Liver (tissue), 9 donors: ENCODE results near the gene OR5B3. TPM values are rescaled to one million over a fixed set of nuclear protein-coding genes. Genes with fewer than 3 reads are reported as not detected.

Experiments used
- DNase-seq: peaks from one replicate; pipeline ENCODE4 v3.0.0-alpha.2; 2017; ENCODE audit warnings: low spot score
- H3K27ac ChIP-seq, 2 donors: one replicate each; pipeline ENCODE4 v1.7.0; 2013; ENCODE audit warnings: inconsistent platforms in 2 of 2, low read length in 2 of 2, control low read depth in 1 of 2, low read depth in 1 of 2, mild to moderate bottlenecking in 1 of 2
- H3K27me3 ChIP-seq, 4 donors: one replicate each; pipeline versions ENCODE4 v1.6.1 to v1.7.0; 2013; ENCODE audit warnings: low read length in 3 of 4, inconsistent platforms in 1 of 4, mild to moderate bottlenecking in 1 of 4, moderate library complexity in 1 of 4; ENCODE audit not compliant: control insufficient read depth in 4 of 4, insufficient read depth in 4 of 4
- H3K36me3 ChIP-seq, 4 donors: one replicate each; pipeline versions ENCODE4 v1.6.1 to v1.7.0; 2013; ENCODE audit warnings: low read length in 3 of 4, mild to moderate bottlenecking in 3 of 4, low read depth in 1 of 4, moderate library complexity in 1 of 4; ENCODE audit not compliant: control insufficient read depth in 4 of 4, insufficient read depth in 3 of 4
- H3K4me1 ChIP-seq, 4 donors: one replicate each; pipeline versions ENCODE4 v1.6.1 to v1.7.0; 2013; ENCODE audit warnings: low read length in 3 of 4, mild to moderate bottlenecking in 3 of 4, moderate library complexity in 1 of 4; ENCODE audit not compliant: control insufficient read depth in 4 of 4, insufficient read depth in 4 of 4
- H3K4me3 ChIP-seq, 3 donors: one replicate each; pipeline versions ENCODE4 v1.6.1 to v1.7.0; 2013; ENCODE audit warnings: low read length in 3 of 3, control low read depth in 1 of 3, low read depth in 1 of 3, mild to moderate bottlenecking in 1 of 3
- H3K9ac ChIP-seq, 2 donors: one replicate each; pipeline ENCODE4 v1.7.0; 2013; ENCODE audit warnings: low read length in 2 of 2, mild to moderate bottlenecking in 2 of 2, moderate library complexity in 2 of 2, control low read depth in 1 of 2, low read depth in 1 of 2
- H3K9me3 ChIP-seq, 4 donors: one replicate each; pipeline versions ENCODE4 v1.6.1 to v1.7.0; 2013; ENCODE audit warnings: low read length in 3 of 4; ENCODE audit not compliant: control insufficient read depth in 4 of 4
- GABPA ChIP-seq, 2 donors: IDR thresholded peaks in 1 of 2; conservative IDR thresholded peaks in 1 of 2; 2 replicates each; pipeline ENCODE4 v1.6.1; 2016; ENCODE audit warnings: antibody characterized with exemption in 2 of 2, mild to moderate bottlenecking in 1 of 2, moderate library complexity in 1 of 2
- YY1 ChIP-seq: IDR thresholded peaks from 2 replicates; pipeline ENCODE4 v1.6.1; 2016; ENCODE audit warnings: antibody characterized with exemption, mild to moderate bottlenecking
- WGBS: extraction: QIAGEN DNeasy Blood & Tissue Kit; methylation state at CpG from one replicate; pipeline ENCODE4 v1.1.7; 2013; 5-methylcytosine and 5-hydroxymethylcytosine counted together
- polyA plus RNA-seq, 2 donors: library from polyadenylated mRNA; stranded (reverse) in 1 of 2; unstranded in 1 of 2; fragments of 200-250 nt in 1 of 2; fragments of >200 nt in 1 of 2; fragmentation: Nextera tagmentation in 1 of 2; extraction: Ambion mirVana in 1 of 2; gene quantifications; one replicate each; pipeline versions ENCODE4 v1.2.1 to v1.2.3, GENCODE V29; 2013 to 2015
- total RNA-seq, 2 donors: library from RNA; depleted of rRNA; stranded (reverse); fragments of >200 nt; gene quantifications; one replicate each; pipeline ENCODE4 v1.2.3, GENCODE V29; 2014
- TF ChIP-seq, protein P1 (sequence below): IDR thresholded peaks from 2 replicates; pipeline ENCODE4 v1.6.1; 2016; ENCODE audit warnings: antibody characterized with exemption
- donor health status: healthy.
- donor health status: healthy.
- donor health status: healthy.
- donor health status: healthy.
- donor health status: healthy.

OR5B3 gene
- total and polyA plus RNA-seq, 4 donors = not detected

GRCh38 chr11:58354727-58355126, 51.9 kb downstream of the OR5B3 start:
- H3K4me1 ChIP-seq = no peaks in the 10 kb centered on the region
- H3K27me3 ChIP-seq = no peaks in the 10 kb centered on the region
- no peak overlapping the region for H3K9ac ChIP-seq
- no peak overlapping the region for H3K27ac ChIP-seq
- no peaks in the 10 kb centered on the region for H3K36me3 ChIP-seq
- WGBS = 66% methylated on average over 3 of the region's 3 CpGs
- TF ChIP-seq, protein P1, sequence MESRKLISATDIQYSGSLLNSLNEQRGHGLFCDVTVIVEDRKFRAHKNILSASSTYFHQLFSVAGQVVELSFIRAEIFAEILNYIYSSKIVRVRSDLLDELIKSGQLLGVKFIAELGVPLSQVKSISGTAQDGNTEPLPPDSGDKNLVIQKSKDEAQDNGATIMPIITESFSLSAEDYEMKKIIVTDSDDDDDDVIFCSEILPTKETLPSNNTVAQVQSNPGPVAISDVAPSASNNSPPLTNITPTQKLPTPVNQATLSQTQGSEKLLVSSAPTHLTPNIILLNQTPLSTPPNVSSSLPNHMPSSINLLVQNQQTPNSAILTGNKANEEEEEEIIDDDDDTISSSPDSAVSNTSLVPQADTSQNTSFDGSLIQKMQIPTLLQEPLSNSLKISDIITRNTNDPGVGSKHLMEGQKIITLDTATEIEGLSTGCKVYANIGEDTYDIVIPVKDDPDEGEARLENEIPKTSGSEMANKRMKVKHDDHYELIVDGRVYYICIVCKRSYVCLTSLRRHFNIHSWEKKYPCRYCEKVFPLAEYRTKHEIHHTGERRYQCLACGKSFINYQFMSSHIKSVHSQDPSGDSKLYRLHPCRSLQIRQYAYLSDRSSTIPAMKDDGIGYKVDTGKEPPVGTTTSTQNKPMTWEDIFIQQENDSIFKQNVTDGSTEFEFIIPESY = no peak
- TF ChIP-seq GABPA (IDR thresholded peaks at IDR 0.05 in 1 of 2, conservative IDR thresholded peaks at IDR 0.05 in 1 of 2) (no peak), YY1 (no peak)
- no peak overlapping the region for H3K4me3 ChIP-seq
- no peaks in the 10 kb centered on the region for H3K9me3 ChIP-seq
- no peak for DNase-seq

Other genes starting within 250 kb of the OR5B3 start
- gene OR9Q2, start 217.8 kb downstream of the OR5B3 start, total RNA-seq = not detected
- gene OR9Q2, start 217.8 kb downstream of the OR5B3 start, polyA plus RNA-seq = not detected
- gene OR1S2, start 202.7 kb downstream of the OR5B3 start, total RNA-seq = not detected
- gene OR1S2, start 202.7 kb downstream of the OR5B3 start, polyA plus RNA-seq = not detected
- not detected for gene OR1S1, start 194.2 kb downstream of the OR5B3 start, total RNA-seq
- not detected for gene OR1S1, start 194.2 kb downstream of the OR5B3 start, polyA plus RNA-seq
- gene OR10Q1, start 178.0 kb downstream of the OR5B3 start, total RNA-seq = not detected
- not detected for gene OR10Q1, start 178.0 kb downstream of the OR5B3 start, polyA plus RNA-seq
- gene OR10W1, start 138.6 kb downstream of the OR5B3 start, total RNA-seq = not detected
- gene OR10W1, start 138.6 kb downstream of the OR5B3 start, polyA plus RNA-seq = not detected
- gene OR5B17, start 47.8 kb downstream of the OR5B3 start, total RNA-seq = not detected
- gene OR5B17, start 47.8 kb downstream of the OR5B3 start, polyA plus RNA-seq = not detected
- not detected for gene OR5B2, start 21.2 kb upstream of the OR5B3 start, total RNA-seq
- gene OR5B2, start 21.2 kb upstream of the OR5B3 start, polyA plus RNA-seq = not detected
- not detected for gene OR5B12, start 35.4 kb upstream of the OR5B3 start, total RNA-seq
- gene OR5B12, start 35.4 kb upstream of the OR5B3 start, polyA plus RNA-seq = not detected
- not detected for gene OR5B21, start 101.2 kb upstream of the OR5B3 start, total RNA-seq
- not detected for gene OR5B21, start 101.2 kb upstream of the OR5B3 start, polyA plus RNA-seq
- gene LPXN, start 169.0 kb upstream of the OR5B3 start, total RNA-seq = 1 to 10 TPM; 4.7 to 6.2 TPM
- gene LPXN, start 169.0 kb upstream of the OR5B3 start, polyA plus RNA-seq = 1 to 10 TPM; 3.7 to 4.7 TPM
- 10 to 100 TPM; 25.5 to 27.8 TPM for gene ZFP91, start 172.2 kb upstream of the OR5B3 start, total RNA-seq
- 10 to 100 TPM in 1 of 2 donors, 1 to 10 TPM in 1; 8.9 to 14.4 TPM for gene ZFP91, start 172.2 kb upstream of the OR5B3 start, polyA plus RNA-seq
- gene CNTF, start 215.8 kb upstream of the OR5B3 start, total RNA-seq = 1 to 10 TPM; 1.1 to 3.8 TPM
- under 1 TPM; 0.18 to 0.25 TPM for gene CNTF, start 215.8 kb upstream of the OR5B3 start, polyA plus RNA-seq